Measurements from ENCODE around the gene AP1S2.

AP1S2 gene

DNA sequence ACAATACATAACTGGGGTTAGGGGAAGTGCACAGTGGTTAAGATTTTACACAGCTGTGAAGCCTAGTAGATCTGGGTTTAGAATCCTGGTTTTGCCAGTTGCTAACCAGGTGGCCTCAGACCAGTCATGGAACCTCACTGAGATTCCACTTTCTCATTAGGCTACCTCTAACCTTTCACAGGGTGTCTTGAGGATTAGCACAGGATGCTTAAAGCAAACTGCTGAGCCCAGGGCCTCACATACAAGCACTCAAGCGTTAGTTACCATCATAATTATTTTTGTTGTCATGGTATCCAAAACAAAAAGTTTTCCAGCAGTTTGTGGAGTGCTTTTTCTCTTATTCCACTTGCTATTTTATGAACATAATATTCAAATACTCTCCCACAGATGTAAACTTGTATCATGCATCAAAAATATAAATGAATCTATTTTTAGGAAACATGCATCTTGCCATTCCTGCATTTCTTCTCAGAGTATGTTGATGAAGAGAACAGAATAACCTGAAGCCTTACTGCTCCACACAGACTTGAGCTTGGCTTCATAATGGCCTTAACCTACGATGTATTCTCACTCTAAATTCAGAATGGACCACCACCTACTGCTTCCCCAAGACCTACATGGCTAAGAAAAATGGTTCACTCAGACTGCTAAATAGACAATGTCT is 12.6 kb downstream of the AP1S2 start:
- Histone ChIP-seq H3K27me3 (ENCODE audit: insufficient read depth, low read length, poor library complexity) (no peaks in the 10 kb centered on the region), H4K20me1 (ENCODE audit: insufficient read depth, low read length) (no peaks in the 10 kb centered on the region), H3K27ac (ENCODE audit: low read length) (no peak overlapping the region), H3K4me2 (ENCODE audit: insufficient read depth, low read length) (no peak overlapping the region), H3K9me3 (ENCODE audit: insufficient read depth, low read length, severe bottlenecking) (no peaks in the 10 kb centered on the region), H2AFZ (ENCODE audit: low read depth, low read length) (no peak overlapping the region), H3K9ac (ENCODE audit: low read depth, low read length) (no peak overlapping the region), H3K36me3 (ENCODE audit: insufficient read depth, low read length) (peaks cover 19% of the 10 kb centered on the region; the same call in 1 of the 2 replicates), H3K79me2 (ENCODE audit: insufficient read depth, low read length) (no peaks in the 10 kb centered on the region), H3K4me1 (ENCODE audit: insufficient read depth, low read length) (no peaks in the 10 kb centered on the region), H3K4me3 (ENCODE audit: low read depth in 1 of 2, low read length in 2 of 2) (no peak overlapping the region)
- no peak for ATAC-seq (ENCODE audit: insufficient read depth, low read depth)
- no peak for DNase-seq
- TF ChIP-seq EZH2 (IDR thresholded peaks at IDR 0.05; ENCODE audit: borderline replicate concordance, low read depth, low read length, severe bottlenecking): no peak
- TF ChIP-seq, protein P1, sequence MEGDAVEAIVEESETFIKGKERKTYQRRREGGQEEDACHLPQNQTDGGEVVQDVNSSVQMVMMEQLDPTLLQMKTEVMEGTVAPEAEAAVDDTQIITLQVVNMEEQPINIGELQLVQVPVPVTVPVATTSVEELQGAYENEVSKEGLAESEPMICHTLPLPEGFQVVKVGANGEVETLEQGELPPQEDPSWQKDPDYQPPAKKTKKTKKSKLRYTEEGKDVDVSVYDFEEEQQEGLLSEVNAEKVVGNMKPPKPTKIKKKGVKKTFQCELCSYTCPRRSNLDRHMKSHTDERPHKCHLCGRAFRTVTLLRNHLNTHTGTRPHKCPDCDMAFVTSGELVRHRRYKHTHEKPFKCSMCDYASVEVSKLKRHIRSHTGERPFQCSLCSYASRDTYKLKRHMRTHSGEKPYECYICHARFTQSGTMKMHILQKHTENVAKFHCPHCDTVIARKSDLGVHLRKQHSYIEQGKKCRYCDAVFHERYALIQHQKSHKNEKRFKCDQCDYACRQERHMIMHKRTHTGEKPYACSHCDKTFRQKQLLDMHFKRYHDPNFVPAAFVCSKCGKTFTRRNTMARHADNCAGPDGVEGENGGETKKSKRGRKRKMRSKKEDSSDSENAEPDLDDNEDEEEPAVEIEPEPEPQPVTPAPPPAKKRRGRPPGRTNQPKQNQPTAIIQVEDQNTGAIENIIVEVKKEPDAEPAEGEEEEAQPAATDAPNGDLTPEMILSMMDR (IDR thresholded peaks at IDR 0.05; ENCODE audit: borderline replicate concordance, extremely low read depth, low read length, poor library complexity, severe bottlenecking): no peak

DNA sequence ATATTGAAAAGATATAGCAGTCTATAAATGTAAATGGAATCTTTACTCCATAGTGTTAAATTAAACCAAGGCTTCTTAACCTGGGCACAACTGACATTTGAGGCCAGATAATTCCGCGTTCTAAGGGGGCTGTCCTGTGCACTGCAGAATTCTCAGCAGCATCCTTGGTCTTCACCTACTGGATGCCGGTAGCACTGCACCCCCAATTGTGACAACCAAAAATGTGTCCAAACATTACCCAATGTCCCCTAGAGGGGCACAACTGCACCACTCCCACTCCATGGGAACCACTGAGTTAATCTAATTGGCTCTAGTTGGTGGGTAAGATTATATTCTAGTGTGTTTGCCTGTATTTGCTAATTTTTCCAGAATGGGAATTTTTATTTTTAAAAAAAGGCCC is 16.6 kb downstream of the AP1S2 start:
- TF ChIP-seq, protein P1 (IDR thresholded peaks at IDR 0.05; ENCODE audit: borderline replicate concordance, extremely low read depth, low read length, poor library complexity, severe bottlenecking): peak; percentile 39
- TF ChIP-seq EZH2 (IDR thresholded peaks at IDR 0.05; ENCODE audit: borderline replicate concordance, low read depth, low read length, severe bottlenecking): no peak
- no peaks in the 10 kb centered on the region for H3K79me2 ChIP-seq (ENCODE audit: insufficient read depth, low read length)
- no peak overlapping the region for H3K4me2 ChIP-seq (ENCODE audit: insufficient read depth, low read length)
- H3K4me3 ChIP-seq (ENCODE audit: low read depth in 1 of 2, low read length in 2 of 2): no peak overlapping the region
- ATAC-seq (ENCODE audit: insufficient read depth, low read depth) (peak; percentile 47; the same call in 1 of the 3 replicates), DNase-seq (peak; percentile 8)
- no peaks in the 10 kb centered on the region for H3K4me1 ChIP-seq (ENCODE audit: insufficient read depth, low read length)
- no peaks in the 10 kb centered on the region for H4K20me1 ChIP-seq (ENCODE audit: insufficient read depth, low read length)
- no peak overlapping the region for H3K9ac ChIP-seq (ENCODE audit: low read depth, low read length)
- H3K27ac ChIP-seq (ENCODE audit: low read length): no peak overlapping the region
- H3K36me3 ChIP-seq (ENCODE audit: insufficient read depth, low read length): peaks cover 8% of the 10 kb centered on the region; the same call in 1 of the 2 replicates
- H3K9me3 ChIP-seq (ENCODE audit: insufficient read depth, low read length, severe bottlenecking): no peaks in the 10 kb centered on the region
- no peaks in the 10 kb centered on the region for H3K27me3 ChIP-seq (ENCODE audit: insufficient read depth, low read length, poor library complexity)
- no peak overlapping the region for H2AFZ ChIP-seq (ENCODE audit: low read depth, low read length)

DNA sequence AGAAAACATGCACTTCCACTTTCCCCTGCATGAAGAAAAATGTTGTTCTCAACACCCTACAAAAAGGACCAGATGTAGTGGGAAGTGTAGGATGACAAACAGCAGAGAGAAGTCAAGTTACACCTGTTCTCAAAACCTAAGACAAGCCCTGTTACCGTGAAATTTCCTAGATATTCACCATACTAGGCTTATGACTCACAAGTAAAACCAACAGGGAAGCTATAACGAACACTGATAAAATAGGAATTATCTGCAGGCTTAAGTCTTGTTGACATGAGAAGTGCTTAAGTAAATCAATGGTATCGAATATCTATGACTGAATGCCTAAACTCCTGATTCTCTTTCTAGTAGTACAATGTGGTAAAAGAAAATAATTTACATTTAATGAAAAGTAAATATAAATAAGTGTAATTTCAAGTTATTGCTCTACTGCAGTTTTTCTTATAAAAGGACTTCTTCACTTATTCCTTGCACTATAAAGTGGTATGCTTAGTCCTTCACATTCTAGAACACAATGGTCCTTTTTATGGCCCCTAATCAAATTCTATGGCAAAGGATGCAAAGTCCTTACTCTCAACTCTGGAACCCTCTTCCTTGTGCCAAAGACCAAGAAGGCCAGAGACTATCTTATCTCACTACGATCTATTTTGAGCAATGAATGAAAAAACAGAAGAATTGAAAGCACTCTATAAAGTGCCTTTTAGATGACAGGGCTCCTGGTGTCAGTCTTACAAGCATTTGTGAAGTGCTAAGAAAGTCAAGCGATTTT is 19.6 kb downstream of the AP1S2 start:
- ATAC-seq (ENCODE audit: insufficient read depth, low read depth) (no peak), DNase-seq (no peak)
- H3K79me2 ChIP-seq (ENCODE audit: insufficient read depth, low read length): no peaks in the 10 kb centered on the region
- H3K9ac ChIP-seq (ENCODE audit: low read depth, low read length): no peak overlapping the region
- H3K9me3 ChIP-seq (ENCODE audit: insufficient read depth, low read length, severe bottlenecking): no peaks in the 10 kb centered on the region
- no peak overlapping the region for H3K27ac ChIP-seq (ENCODE audit: low read length)
- TF ChIP-seq, protein P1 (IDR thresholded peaks at IDR 0.05; ENCODE audit: borderline replicate concordance, extremely low read depth, low read length, poor library complexity, severe bottlenecking): no peak
- TF ChIP-seq EZH2 (IDR thresholded peaks at IDR 0.05; ENCODE audit: borderline replicate concordance, low read depth, low read length, severe bottlenecking): no peak
- H3K36me3 ChIP-seq (ENCODE audit: insufficient read depth, low read length): no peaks in the 10 kb centered on the region
- no peaks in the 10 kb centered on the region for H3K27me3 ChIP-seq (ENCODE audit: insufficient read depth, low read length, poor library complexity)
- H3K4me2 ChIP-seq (ENCODE audit: insufficient read depth, low read length): no peak overlapping the region
- H2AFZ ChIP-seq (ENCODE audit: low read depth, low read length): no peak overlapping the region
- H3K4me1 ChIP-seq (ENCODE audit: insufficient read depth, low read length): no peaks in the 10 kb centered on the region
- H3K4me3 ChIP-seq (ENCODE audit: low read depth in 1 of 2, low read length in 2 of 2): no peak overlapping the region
- H4K20me1 ChIP-seq (ENCODE audit: insufficient read depth, low read length): no peaks in the 10 kb centered on the region

Data from DND-41 (cell line).